Glutamatergic neuron (in vitro differentiated cells): Measurements from ENCODE around the gene CREB3L2. TPM values are rescaled to one million over a fixed set of nuclear protein-coding genes. Genes with fewer than 3 reads are reported as not detected.

Source experiments
- DNase-seq: peaks from one replicate; pipeline ENCODE4 v3.0.0; 2022
- H3K27ac Mint-ChIP-seq: one replicate; pipeline ENCODE4 v1.8.0; 2020; ENCODE audit warnings: mild to moderate bottlenecking, mixed read lengths, inconsistent platforms; ENCODE audit not compliant: unreplicated experiment
- H3K27me3 Mint-ChIP-seq: one replicate; pipeline ENCODE4 v1.8.0; 2020; ENCODE audit warnings: mild to moderate bottlenecking, moderate library complexity, mixed read lengths, inconsistent platforms; ENCODE audit not compliant: unreplicated experiment
- H3K36me3 Mint-ChIP-seq: one replicate; pipeline ENCODE4 v1.8.0; 2020; ENCODE audit warnings: mild to moderate bottlenecking, mixed read lengths, inconsistent platforms; ENCODE audit not compliant: unreplicated experiment
- H3K4me1 Mint-ChIP-seq: one replicate; pipeline ENCODE4 v1.8.0; 2020; ENCODE audit warnings: mild to moderate bottlenecking, low read depth, mixed read lengths, inconsistent platforms; ENCODE audit not compliant: unreplicated experiment
- H3K4me3 Mint-ChIP-seq: one replicate; pipeline ENCODE4 v1.8.0; 2020; ENCODE audit warnings: mild to moderate bottlenecking, mixed read lengths, inconsistent platforms; ENCODE audit not compliant: unreplicated experiment
- H3K9me3 Mint-ChIP-seq: one replicate; pipeline ENCODE4 v1.8.0; 2020; ENCODE audit warnings: mild to moderate bottlenecking, moderate library complexity, mixed read lengths, inconsistent platforms; ENCODE audit not compliant: unreplicated experiment
- CTCF ChIP-seq: fragments of 200-600 bp; sonication (generic); IDR thresholded peaks from one replicate; pipeline ENCODE4 v1.5.0; 2021; ENCODE audit not compliant: partially characterized antibody, unreplicated experiment
- total RNA-seq: library from RNA; stranded (reverse); fragmentation: NEBNext Ultra II Directional; extraction: Animal tissue kit (Norgen Biotek cat#: 25700); gene quantifications from one replicate; pipeline ENCODE4 v1.2.1, GENCODE V29; 2021; ENCODE audit not compliant: unreplicated experiment

The CREB3L2 gene
- total RNA-seq, 1 donor from 2014 or later: 45.4 TPM

- peaks cover 4% of the 10 kb centered on the region for H3K9me3 Mint-ChIP-seq
- peaks cover 9% of the 10 kb centered on the region for H3K36me3 Mint-ChIP-seq
- H3K4me1 Mint-ChIP-seq: peaks cover 16% of the 10 kb centered on the region
- H3K27ac Mint-ChIP-seq: peak overlapping the region; percentile 57
- peaks cover 1% of the 10 kb centered on the region for H3K27me3 Mint-ChIP-seq
- no peak for DNase-seq
- no peak for TF ChIP-seq CTCF
- H3K4me3 Mint-ChIP-seq: no peak overlapping the region
Measured at GRCh38 chr7:137986252-137987017, 15.5 kb downstream of the CREB3L2 start.

- peaks cover 16% of the 10 kb centered on the region for H3K4me1 Mint-ChIP-seq
Measured at GRCh38 chr7:137985897-137986251, 16.0 kb downstream of the CREB3L2 start.

DNA sequence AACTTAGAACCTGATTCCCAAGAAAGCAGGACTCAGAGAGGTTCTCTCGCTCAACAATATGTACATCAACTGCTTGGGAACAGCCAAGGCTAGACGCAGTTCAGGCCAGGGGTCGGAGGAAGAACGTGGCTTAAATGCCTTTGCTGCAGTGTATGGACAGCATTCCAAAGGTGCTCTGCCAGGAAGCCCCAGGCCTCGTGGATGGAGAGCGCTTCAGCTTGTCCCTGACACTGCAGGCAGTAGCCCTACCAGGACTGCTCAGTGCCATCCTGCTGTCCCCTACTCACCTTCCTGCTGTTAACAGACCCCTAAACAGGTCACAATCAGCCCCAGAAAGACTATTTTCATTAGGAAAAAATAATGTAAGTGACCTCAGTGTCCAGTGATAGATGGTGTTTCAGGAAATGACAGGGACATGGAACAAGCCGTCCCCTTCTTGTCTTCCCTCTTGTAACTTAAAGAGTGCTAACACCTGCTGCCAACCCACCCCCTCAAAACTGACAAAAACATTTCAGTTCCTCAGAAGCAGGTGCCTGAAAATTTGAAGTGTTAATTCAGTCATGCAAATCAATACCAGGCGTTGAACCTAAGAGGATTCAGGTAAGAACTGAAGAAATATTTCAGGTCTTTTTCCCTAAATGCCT is 16.5 kb downstream of the CREB3L2 start:
- no peak for DNase-seq
- H3K4me3 Mint-ChIP-seq: peak overlapping the region; percentile 18
- TF ChIP-seq CTCF: no peak
- H3K27ac Mint-ChIP-seq: no peak overlapping the region
- H3K4me1 Mint-ChIP-seq: peaks cover 18% of the 10 kb centered on the region
- H3K9me3 Mint-ChIP-seq: peaks cover 6% of the 10 kb centered on the region
- peaks cover 16% of the 10 kb centered on the region for H3K36me3 Mint-ChIP-seq
- peaks cover 1% of the 10 kb centered on the region for H3K27me3 Mint-ChIP-seq

More at GRCh38 chr7:137985897-137986251, 16.0 kb downstream of the CREB3L2 start:
- peaks cover 4% of the 10 kb centered on the region for H3K9me3 Mint-ChIP-seq
- peak overlapping the region; percentile 18 for H3K4me3 Mint-ChIP-seq
- no peak for DNase-seq
- no peak overlapping the region for H3K27ac Mint-ChIP-seq
- H3K36me3 Mint-ChIP-seq: peaks cover 15% of the 10 kb centered on the region
- TF ChIP-seq CTCF: no peak
- peaks cover 1% of the 10 kb centered on the region for H3K27me3 Mint-ChIP-seq

DNA sequence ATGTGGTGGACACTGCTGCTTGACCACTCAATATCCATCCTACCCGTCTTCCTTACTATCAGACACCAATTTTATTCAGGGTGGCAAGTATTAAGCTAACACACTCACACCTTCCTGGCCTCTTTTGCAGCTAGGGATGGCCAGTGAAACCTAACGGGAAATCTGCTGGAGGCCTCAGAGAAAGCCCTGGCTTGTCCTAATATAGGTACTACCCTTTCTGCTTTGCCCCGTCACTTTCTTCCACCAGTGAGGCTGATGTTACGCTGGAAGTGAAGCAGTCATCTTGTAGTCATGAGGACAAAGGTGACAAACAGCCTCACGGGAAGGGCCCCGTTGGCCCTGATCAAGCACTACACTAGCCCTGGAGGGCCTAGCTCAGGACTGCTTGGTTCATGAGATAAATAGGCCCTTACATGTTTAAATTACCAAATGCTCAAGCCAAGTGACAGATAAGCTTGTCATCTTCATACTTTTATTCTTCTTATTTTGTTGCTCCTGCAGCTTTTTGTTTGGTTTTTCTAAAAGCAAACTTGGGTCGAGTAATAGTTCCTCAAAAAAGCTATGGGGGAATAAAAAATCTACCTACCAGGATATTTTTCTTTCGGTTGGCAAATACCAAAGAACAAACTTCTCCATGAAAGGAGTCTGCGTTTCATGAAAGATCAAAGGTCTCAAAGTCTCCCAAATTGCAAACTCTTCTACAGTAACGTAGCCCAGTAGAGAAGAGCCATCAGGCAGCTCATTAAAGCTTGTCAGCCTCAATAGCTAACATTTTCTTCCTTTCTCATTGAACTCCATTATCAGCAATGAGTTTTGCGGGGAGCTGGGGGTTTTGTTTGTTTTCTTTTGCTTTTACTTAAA is 17.5 kb downstream of the CREB3L2 start:
- DNase-seq: no peak
- Mint-ChIP-seq H3K27me3 (peaks cover 1% of the 10 kb centered on the region), H3K27ac (no peak overlapping the region), H3K9me3 (peaks cover 6% of the 10 kb centered on the region), H3K36me3 (peaks cover 20% of the 10 kb centered on the region), H3K4me1 (peaks cover 21% of the 10 kb centered on the region), H3K4me3 (no peak overlapping the region)
- no peak for TF ChIP-seq CTCF
